Spleen (tissue), 7 donors: ENCODE data around the gene ANOS1.

Experiments
- CTCF ChIP-seq, 11 experiments: fragments of 200-600 bp in 7 of 11; fragments of 450-650 bp in 4 of 11; sonication (generic) in 4 of 11; IDR thresholded peaks in 8 of 11; conservative IDR thresholded peaks in 3 of 11; 1 replicate in 7 of 11; 2 replicates in 4 of 11; pipeline versions ENCODE4 v1.4.0 to v1.8.0; 2016 to 2021; ENCODE audit warnings: antibody characterized with exemption in 11 of 11, inconsistent platforms in 4 of 11, mild to moderate bottlenecking in 1 of 11
- POLR2A ChIP-seq, 3 donors: fragments of 450-650 bp; IDR thresholded peaks; one replicate each; pipeline ENCODE4 v1.5.1; 2017; ENCODE audit warnings: antibody characterized with exemption in 3 of 3, mild to moderate bottlenecking in 1 of 3
- POLR2AphosphoS5 ChIP-seq, 3 donors: sonication (generic); formaldehyde crosslinking; IDR thresholded peaks; one replicate each; pipeline ENCODE4 v1.5.1; 2017; ENCODE audit warnings: antibody characterized with exemption in 3 of 3
- donor health status: DM: no; HTN: no; CAD: no; lungs with moderate emphysema.
- donor health status: DM: no; HTN: no; CAD: no.
- donor health status: DM: no; HTN: no; CAD: no.

DNA sequence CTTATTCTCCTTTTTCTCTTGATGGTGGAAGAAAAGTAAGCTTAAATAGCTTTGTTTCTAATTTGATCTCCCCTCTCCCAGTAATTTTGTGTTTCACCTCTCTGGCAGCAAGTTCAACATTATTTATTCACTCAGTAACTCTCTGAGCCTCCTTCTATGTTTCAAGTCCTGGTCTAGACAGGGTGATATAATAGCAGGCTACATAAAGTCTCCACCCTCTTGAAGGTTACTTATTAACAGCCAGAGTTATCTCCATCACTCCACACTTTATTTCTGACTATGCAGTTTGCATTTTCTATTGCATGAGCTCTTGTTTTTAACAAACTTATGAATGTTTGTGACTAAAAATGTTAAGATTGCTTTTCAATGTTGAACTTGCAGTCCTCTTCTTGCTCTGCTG, 17.8 kb upstream of the ANOS1 start:
- TF ChIP-seq CTCF (IDR thresholded peaks at IDR 0.05 in 8 of 11, conservative IDR thresholded peaks at IDR 0.05 in 3 of 11) (no peak), POLR2AphosphoS5 (IDR thresholded peaks at IDR 0.05) (no peak), POLR2A (IDR thresholded peaks at IDR 0.05) (no peak)
